ENCODE results near the gene AGPAT4.
A peak's percentile ranks its signal among the peaks of the same experiment; 100 is the strongest.

AGPAT4 gene

GRCh38 chr6:161281092-161281491, 7.2 kb upstream of the AGPAT4 start:
- DNase-seq = no peak

- DNase-seq = no peak
These were observed 6.0 kb upstream of the AGPAT4 start for GRCh38 chr6:161279677-161280415.

GRCh38 chr6:161276605-161277155, 2.8 kb upstream of the AGPAT4 start:
- no peak for DNase-seq

GRCh38 chr6:161274898-161275297, 1.0 kb upstream of the AGPAT4 start:
- no peak for DNase-seq

- DNase-seq = no peak
These were observed 612 bp upstream of the AGPAT4 start for GRCh38 chr6:161274488-161274858.

GRCh38 chr6:161273274-161273751, 548 bp downstream of the AGPAT4 start:
- peak; percentile 20 to 29 for DNase-seq

GRCh38 chr6:161272635-161273273, 1.1 kb downstream of the AGPAT4 start:
- no peak for DNase-seq

- no peak for DNase-seq
These were observed 2.4 kb downstream of the AGPAT4 start for GRCh38 chr6:161271343-161272030.

- DNase-seq = no peak
These were observed 3.7 kb downstream of the AGPAT4 start for GRCh38 chr6:161270116-161270515.

GRCh38 chr6:161269310-161269709, 4.6 kb downstream of the AGPAT4 start:
- no peak for DNase-seq

GRCh38 chr6:161268531-161269210, 5.2 kb downstream of the AGPAT4 start:
- no peak for DNase-seq

GRCh38 chr6:161266513-161267230, 7.2 kb downstream of the AGPAT4 start:
- DNase-seq = no peak

- no peak for DNase-seq
These were observed 7.9 kb downstream of the AGPAT4 start for GRCh38 chr6:161265975-161266374.

GRCh38 chr6:161265554-161265953, 8.3 kb downstream of the AGPAT4 start:
- DNase-seq = no peak

- no peak for DNase-seq
These were observed 9.7 kb downstream of the AGPAT4 start for GRCh38 chr6:161264181-161264580.

- no peak for DNase-seq
These were observed 12.0 kb downstream of the AGPAT4 start for GRCh38 chr6:161261816-161262215.

- no peak for DNase-seq
These were observed 12.5 kb downstream of the AGPAT4 start for GRCh38 chr6:161261325-161261724.

- DNase-seq = no peak
These were observed 14.6 kb downstream of the AGPAT4 start for GRCh38 chr6:161259302-161259701.

- DNase-seq = no peak
These were observed 15.9 kb downstream of the AGPAT4 start for GRCh38 chr6:161257793-161258457.

- no peak for DNase-seq
These were observed 17.5 kb downstream of the AGPAT4 start for GRCh38 chr6:161256407-161256806.

GRCh38 chr6:161255518-161255917, 18.3 kb downstream of the AGPAT4 start:
- no peak for DNase-seq
